ENCODE results near the gene PLIN5. TPM values are rescaled to one million over a fixed set of nuclear protein-coding genes. Genes with fewer than 3 reads are reported as not detected.

Gene PLIN5
- total and polyA plus RNA-seq, 5 experiments from 2014 or later = 0.28 to 2.6 (median 0.90) TPM

DNA sequence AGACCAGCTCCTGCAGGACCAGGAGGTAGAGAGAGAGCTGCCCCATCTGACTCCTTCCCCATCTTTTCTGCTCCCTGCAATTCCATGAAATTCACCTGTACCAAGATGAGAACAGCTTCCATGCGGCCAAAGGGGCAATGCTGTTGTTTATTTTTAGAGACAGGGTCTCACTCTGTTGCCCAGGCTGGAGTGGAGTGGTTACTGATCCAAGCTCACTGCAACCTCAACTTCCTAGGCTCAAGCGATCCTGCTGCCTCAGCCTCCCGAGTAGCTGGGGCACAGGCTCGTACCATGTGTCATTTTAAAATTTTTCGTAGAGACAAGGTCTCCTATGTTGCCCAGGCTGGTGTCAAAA, 13.2 kb downstream of the PLIN5 start:
- peak overlapping the region in 1 of 10 donors; percentile 79 for H3K27ac Mint-ChIP-seq
- peaks cover 0 to 2% (median 0%) of the 10 kb centered on the region in 4 donors for H3K4me1 Mint-ChIP-seq
- H3K4me3 Mint-ChIP-seq = no peak overlapping the region
- H3K27me3 Mint-ChIP-seq = peaks cover 0 to 19% (median 9%) of the 10 kb centered on the region in 5 donors
- DNase-seq (no peak), ATAC-seq (no peak)
- H3K9me3 Mint-ChIP-seq = no peaks in the 10 kb centered on the region
- no peaks in the 10 kb centered on the region for H3K36me3 Mint-ChIP-seq
- POLR2A ChIA-PET = no interaction called here

DNA sequence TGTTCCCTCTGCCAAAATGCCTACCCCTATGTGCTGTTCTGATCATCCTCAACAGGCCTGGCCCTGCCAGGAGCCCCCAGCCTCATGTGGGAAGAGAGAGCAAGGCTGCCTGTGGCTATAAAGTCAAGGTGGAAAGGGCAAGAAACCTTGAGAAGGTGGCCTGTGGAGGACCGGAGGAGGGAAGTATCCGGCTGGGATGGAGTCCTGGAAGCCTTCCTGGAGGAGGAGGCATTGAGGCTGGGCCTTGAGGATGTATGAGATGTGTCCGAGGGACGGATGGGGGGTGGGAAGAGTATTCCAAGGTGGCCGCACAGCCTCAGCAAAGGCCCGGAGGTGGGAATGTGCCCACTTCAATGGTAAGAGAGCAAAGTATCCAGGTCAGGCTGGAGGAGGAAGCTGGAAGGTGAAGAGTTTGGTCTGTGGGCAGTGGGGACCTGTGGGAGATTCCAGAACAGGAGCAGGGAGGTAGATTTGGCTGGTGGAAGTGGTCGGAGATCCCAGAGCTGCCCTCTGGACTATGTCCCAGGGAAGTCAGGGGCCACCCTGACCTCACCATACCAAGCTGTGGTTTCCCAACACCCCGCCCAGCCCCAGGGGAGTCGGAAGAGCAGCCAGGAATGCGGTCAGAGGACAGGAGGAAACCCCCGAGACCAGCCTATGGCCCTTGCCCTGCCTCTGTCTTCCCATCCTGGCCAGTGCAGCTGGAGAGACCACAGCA, 13.7 kb downstream of the PLIN5 start:
- H3K4me1 Mint-ChIP-seq = peaks cover 0 to 2% (median 0%) of the 10 kb centered on the region in 4 donors
- peaks cover 0 to 19% (median 9%) of the 10 kb centered on the region in 5 donors for H3K27me3 Mint-ChIP-seq
- peak overlapping the region in 4 of 10 donors; percentile 15 to 86 (median 47) for H3K27ac Mint-ChIP-seq
- POLR2A ChIA-PET = no interaction called here
- H3K36me3 Mint-ChIP-seq = no peaks in the 10 kb centered on the region
- DNase-seq = no peak
- H3K4me3 Mint-ChIP-seq = no peak overlapping the region
- no peaks in the 10 kb centered on the region for H3K9me3 Mint-ChIP-seq
- no peak for ATAC-seq

DNA sequence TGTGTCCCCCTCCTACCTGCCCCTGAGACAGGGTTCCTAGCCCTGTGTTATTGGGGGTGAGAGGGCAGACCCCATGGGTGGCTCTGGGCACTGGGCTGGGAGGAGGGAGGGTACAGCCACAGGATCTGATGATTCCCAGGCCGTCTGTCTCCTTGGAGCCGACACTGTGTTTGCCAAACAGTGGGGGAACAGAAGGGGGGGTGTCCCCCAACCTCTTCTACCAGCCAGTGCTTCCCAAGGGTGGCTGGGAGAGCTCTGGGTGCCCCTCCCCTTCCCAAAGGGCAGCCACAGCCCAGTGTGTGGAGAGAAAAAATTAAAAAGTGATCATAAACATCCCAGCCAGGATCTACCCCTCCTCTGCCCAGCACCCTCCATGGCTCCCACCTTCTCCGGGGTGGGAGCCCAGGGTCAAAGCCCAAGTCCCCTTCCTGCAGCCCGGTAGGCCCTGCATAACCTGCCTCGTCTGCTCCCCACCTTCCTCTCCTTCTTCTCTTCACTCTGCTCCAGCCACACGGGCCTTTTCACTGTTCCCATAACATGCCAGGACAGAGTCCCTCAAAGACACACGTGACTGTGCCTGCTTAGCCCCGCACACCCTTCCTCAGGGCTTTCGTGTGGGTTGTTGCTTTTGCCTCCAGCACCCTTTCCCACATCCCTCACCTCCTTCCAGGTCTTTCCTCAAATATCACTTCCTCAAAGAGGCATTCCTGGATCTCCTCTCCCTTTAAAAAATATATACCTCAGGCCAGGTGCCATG, 15.3 kb downstream of the PLIN5 start:
- no peaks in the 10 kb centered on the region for H3K9me3 Mint-ChIP-seq
- ATAC-seq = no peak
- peaks cover 0 to 2% (median 0%) of the 10 kb centered on the region in 4 donors for H3K4me1 Mint-ChIP-seq
- POLR2A ChIA-PET = no interaction called here
- H3K27ac Mint-ChIP-seq = no peak overlapping the region
- no peak overlapping the region for H3K4me3 Mint-ChIP-seq
- DNase-seq = no peak
- peaks cover 0 to 21% (median 9%) of the 10 kb centered on the region in 5 donors for H3K27me3 Mint-ChIP-seq
- no peaks in the 10 kb centered on the region for H3K36me3 Mint-ChIP-seq

DNA sequence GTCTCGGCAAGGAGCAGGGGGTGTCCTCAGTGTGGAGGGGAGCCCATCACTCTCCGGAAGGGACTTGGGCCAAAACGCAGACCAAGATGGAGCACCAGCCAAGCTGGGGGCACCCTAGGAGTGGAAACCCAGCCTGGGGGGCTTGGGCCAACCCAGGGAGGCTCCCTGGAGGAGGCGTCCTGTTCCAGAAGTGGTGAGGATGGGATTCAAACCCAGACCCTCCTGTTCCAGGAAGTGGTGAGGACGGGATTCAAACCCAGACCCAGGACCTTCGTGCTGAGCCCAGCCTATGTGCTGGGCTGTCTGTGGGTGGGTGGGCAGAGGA, 15.9 kb downstream of the PLIN5 start:
- DNase-seq = no peak
- peaks cover 0 to 21% (median 9%) of the 10 kb centered on the region in 5 donors for H3K27me3 Mint-ChIP-seq
- H3K9me3 Mint-ChIP-seq = no peaks in the 10 kb centered on the region
- H3K27ac Mint-ChIP-seq = peak overlapping the region in 1 of 10 donors; percentile 40
- H3K4me3 Mint-ChIP-seq = no peak overlapping the region
- no peak for ATAC-seq
- no peaks in the 10 kb centered on the region for H3K36me3 Mint-ChIP-seq
- POLR2A ChIA-PET = interaction anchor here (0.6 kb wide), 1 partner anchor 468 kb away, joined by 3 read pairs; no protein-coding TSS in a partner anchor
- peaks cover 0 to 2% (median 0%) of the 10 kb centered on the region in 4 donors for H3K4me1 Mint-ChIP-seq

DNA sequence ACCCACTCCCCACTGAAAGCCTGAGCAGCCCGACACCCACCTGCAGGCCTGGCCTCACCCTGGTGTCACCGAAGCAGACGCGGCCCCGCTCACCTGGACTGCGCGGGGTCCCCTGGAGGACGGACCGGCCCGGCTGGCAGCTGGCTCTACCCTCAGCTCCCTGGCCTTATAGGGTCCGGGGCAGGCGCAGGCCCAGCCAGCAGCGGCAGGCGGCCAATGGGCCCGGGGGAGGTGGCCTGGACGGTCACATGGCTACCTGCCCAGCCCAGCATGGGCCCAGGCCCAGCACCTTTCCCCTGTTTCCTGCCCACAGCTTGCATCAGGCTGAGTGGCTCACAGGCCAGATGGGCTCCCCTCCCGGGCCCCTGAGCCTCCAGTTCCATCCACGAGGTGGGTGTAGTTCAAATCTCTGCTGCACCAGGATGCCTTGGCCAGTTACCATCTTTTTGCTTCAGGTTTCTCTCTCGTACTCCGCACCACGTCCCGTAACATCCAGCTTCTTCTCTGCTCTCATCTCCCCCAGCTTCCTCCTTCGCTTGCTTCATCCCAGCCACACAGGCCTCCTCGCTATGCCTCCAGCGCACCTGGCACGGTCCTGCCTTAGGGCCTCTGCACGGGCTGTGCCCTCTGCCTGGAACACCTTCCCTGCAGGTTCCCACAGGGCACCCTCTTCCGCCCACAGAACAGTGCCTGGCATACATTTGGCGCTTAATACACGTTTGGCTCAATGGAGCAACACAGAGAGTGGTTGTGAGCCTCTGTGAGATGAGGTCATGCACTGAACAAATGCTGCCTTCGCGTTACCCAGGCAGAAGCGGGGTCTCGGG, 16.5 kb downstream of the PLIN5 start, which contains the start of gene PLIN4:
Gene PLIN4, minus strand, starts transcription at position 142 of the 827 bp plus-strand sequence. CDS start 214 bp downstream, outside the sequence.
- H3K4me3 Mint-ChIP-seq = no peak within 1 kb of the TSS
- ATAC-seq = no peak
- peak within 1 kb of the TSS in 1 of 10 donors; percentile 40 for H3K27ac Mint-ChIP-seq
- H3K9me3 Mint-ChIP-seq = no peaks in the 10 kb centered on the region
- H3K4me1 Mint-ChIP-seq = peaks cover 0 to 2% (median 0%) of the 10 kb centered on the region in 4 donors
- H3K27me3 Mint-ChIP-seq = peaks cover 0 to 21% (median 9%) of the 10 kb centered on the region in 5 donors
- POLR2A ChIA-PET = interaction anchor here (0.6 kb wide), 1 partner anchor 468 kb away, joined by 3 read pairs; no protein-coding TSS in a partner anchor
- H3K36me3 Mint-ChIP-seq = no peaks in the 10 kb centered on the region
- DNase-seq = no peak

DNA sequence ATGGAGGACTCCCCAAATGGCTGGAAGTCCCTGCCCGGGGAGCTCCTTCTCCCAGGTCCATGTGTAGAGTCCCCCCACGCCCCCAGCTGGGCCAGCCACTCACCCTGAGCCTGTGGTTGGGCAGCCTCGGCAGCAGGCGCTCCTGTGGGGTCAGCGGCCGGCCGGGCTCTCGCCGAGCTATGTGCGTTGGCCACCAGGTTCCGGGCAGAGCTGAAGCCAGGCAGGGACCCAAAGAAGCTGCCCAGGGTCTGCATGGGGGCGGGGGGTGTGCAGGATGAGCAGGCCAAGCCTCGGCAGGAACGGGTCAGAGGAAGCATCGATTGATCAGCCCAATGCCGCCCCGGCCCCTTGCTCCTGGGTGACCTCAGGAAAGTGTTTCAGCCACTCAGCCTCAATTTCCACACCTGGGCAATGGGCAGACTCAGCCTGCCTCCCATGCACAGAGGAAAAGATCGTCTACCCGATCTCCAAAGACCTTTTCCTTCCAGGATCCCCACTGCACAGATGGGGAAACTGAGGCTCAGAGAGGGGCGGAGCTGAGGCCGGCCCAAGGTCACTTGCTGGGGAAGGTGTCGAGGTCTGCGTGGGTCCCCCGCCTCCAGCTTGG, 17.5 kb downstream of the PLIN5 start:
- POLR2A ChIA-PET = interaction anchor here (1.0 kb wide), 1 partner anchor 14 kb away, joined by 3 read pairs; no protein-coding TSS in a partner anchor
- H3K4me3 Mint-ChIP-seq = no peak overlapping the region
- H3K9me3 Mint-ChIP-seq = no peaks in the 10 kb centered on the region
- peaks cover 0 to 2% (median 0%) of the 10 kb centered on the region in 4 donors for H3K4me1 Mint-ChIP-seq
- no peak for ATAC-seq
- H3K27ac Mint-ChIP-seq = no peak overlapping the region
- DNase-seq = no peak
- no peaks in the 10 kb centered on the region for H3K36me3 Mint-ChIP-seq
- peaks cover 0 to 21% (median 9%) of the 10 kb centered on the region in 5 donors for H3K27me3 Mint-ChIP-seq

DNA sequence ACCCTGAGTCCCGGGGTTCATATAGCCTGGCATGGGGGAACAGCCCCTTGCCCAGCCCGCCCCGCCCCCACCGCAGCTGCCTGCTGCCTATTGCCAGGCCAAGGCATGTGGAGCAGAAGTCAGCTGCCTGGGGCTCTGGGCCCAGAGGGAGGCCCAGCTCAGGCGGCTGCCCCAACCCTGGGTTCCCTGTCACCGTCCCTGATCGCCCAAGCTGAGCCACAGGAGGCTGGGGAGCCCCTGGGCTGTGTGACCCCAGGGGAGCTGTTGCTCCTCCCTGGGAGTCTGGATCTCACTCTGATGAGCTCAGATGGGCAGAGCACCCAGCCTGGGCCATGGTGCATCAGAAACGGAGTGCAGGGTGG, 18.1 kb downstream of the PLIN5 start:
- ATAC-seq (no peak), DNase-seq (no peak)
- no peaks in the 10 kb centered on the region for H3K9me3 Mint-ChIP-seq
- no peaks in the 10 kb centered on the region for H3K36me3 Mint-ChIP-seq
- POLR2A ChIA-PET = interaction anchor here (1.0 kb wide), 1 partner anchor 13 kb away, joined by 3 read pairs; no protein-coding TSS in a partner anchor
- H3K27ac Mint-ChIP-seq = no peak overlapping the region
- H3K4me3 Mint-ChIP-seq = no peak overlapping the region
- peaks cover 0 to 2% (median 0%) of the 10 kb centered on the region in 4 donors for H3K4me1 Mint-ChIP-seq
- H3K27me3 Mint-ChIP-seq = peaks cover 0 to 21% (median 9%) of the 10 kb centered on the region in 5 donors

DNA sequence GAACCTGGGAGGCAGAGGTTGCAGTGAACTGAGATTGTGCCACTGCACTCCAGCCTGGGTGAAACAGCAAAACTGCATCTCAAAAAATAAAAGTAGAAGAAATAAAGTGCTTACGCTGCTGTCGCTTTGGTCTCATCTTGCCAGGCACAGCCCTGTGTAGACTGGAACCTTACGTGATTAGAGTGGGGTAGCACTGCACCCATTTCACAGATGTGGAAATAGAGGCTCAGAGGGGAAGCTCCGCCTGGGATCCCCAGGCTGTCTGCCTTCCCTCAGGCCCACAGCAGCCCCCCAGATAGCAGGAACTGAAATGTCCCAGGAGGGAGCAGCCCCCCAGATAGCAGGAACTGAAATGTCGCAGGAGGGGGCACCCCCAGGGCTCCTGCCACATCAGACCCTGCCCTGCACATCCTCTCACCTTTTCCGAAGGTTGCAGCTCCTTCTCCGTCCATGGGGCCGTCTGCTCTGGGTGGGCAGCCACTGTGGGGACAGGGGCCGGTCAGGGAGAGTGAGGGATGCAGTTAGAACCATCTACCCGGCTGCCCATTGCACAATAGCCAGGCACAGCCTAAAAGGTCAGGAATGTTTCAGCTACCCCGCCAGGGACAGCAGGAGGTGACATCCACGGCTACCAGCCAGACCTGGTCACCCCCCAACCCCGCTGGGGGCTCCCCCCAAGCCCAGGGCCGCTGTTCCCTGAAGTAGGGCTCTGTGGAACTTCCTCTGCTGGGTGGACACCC, 18.7 kb downstream of the PLIN5 start:
- POLR2A ChIA-PET = interaction anchor here (1.0 kb wide), 1 partner anchor 13 kb away, joined by 3 read pairs; no protein-coding TSS in a partner anchor
- H3K4me1 Mint-ChIP-seq = peaks cover 0 to 2% (median 0%) of the 10 kb centered on the region in 4 donors
- H3K27ac Mint-ChIP-seq = peak overlapping the region in 1 of 10 donors; percentile 9
- H3K36me3 Mint-ChIP-seq = no peaks in the 10 kb centered on the region
- no peak overlapping the region for H3K4me3 Mint-ChIP-seq
- no peak for ATAC-seq
- no peak for DNase-seq
- H3K9me3 Mint-ChIP-seq = no peaks in the 10 kb centered on the region
- peaks cover 0 to 18% (median 9%) of the 10 kb centered on the region in 5 donors for H3K27me3 Mint-ChIP-seq

DNA sequence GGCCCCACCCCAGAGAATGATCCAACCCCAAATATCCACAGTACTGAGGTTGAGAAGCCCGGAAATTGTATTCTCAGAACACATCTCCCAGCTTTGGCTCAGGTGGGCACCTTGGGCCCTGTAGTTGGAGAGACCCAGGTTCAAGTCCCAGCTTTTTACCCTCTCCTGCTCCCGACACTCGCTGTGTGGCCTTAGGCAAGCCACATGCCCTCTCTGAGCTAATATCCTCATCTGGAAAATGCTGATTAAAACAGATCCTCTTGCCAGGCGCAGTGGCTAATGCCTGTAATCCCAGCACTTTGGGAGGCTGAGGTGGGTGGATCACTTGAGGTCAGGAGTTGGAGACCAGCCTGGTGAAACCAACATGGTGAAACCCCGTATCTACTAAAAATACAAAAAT, 19.3 kb downstream of the PLIN5 start:
- ATAC-seq (no peak), DNase-seq (no peak)
- POLR2A ChIA-PET = no interaction called here
- no peaks in the 10 kb centered on the region for H3K9me3 Mint-ChIP-seq
- H3K4me1 Mint-ChIP-seq = peaks cover 0 to 2% (median 0%) of the 10 kb centered on the region in 4 donors
- no peak overlapping the region for H3K27ac Mint-ChIP-seq
- H3K4me3 Mint-ChIP-seq = no peak overlapping the region
- peaks cover 0 to 14% (median 5%) of the 10 kb centered on the region in 5 donors for H3K27me3 Mint-ChIP-seq
- no peaks in the 10 kb centered on the region for H3K36me3 Mint-ChIP-seq

DNA sequence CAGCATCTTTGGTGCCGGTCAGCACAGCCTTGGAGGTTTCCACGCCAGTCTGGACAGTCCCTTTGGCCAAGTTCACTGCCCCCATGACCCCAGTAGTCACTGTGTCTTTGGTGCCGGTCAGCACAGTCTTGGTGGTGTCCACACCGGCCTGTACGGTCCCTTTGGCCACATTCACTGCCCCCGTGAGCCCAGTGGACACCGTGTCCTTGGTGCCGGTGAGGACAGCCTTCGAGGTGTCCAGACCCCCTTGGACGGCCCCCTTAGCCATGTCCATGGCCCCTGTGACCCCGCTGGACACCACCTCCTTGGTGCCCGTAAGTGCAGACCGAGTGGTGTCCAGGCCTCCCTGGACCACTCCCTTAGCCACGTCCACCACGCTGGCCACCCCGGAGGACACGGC, 21.8 kb downstream of the PLIN5 start:
- Mint-ChIP-seq H3K36me3 (no peaks in the 10 kb centered on the region), H3K27ac (no peak overlapping the region), H3K4me1 (no peaks in the 10 kb centered on the region), H3K4me3 (no peak overlapping the region), H3K9me3 (no peaks in the 10 kb centered on the region), H3K27me3 (peaks cover 0 to 3% (median 0%) of the 10 kb centered on the region in 5 donors)
- ATAC-seq = no peak
- no peak for DNase-seq
- POLR2A ChIA-PET = no interaction called here

DNA sequence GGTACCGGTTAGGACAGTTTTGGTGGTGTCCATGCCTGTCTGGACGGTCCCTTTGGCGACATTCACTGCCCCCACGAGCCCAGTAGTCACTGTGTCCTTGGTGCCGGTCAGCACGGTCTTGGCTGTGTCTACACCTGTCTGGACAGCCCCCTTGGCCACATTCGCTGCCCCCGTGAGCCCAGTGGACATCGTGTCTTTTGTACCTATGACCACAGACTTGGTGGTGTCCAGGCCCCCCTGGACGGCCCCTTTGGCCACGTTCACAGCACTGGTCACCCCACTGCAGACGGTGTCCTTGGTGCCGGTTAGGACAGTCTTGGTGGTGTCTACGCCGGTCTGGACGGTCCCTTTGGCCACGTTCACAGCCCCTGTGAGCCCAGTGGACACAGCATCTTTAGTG, 23.0 kb downstream of the PLIN5 start:
- Mint-ChIP-seq H3K27me3 (peaks cover 0 to 3% (median 0%) of the 10 kb centered on the region in 5 donors), H3K9me3 (no peaks in the 10 kb centered on the region), H3K36me3 (no peaks in the 10 kb centered on the region), H3K4me1 (no peaks in the 10 kb centered on the region), H3K27ac (no peak overlapping the region), H3K4me3 (no peak overlapping the region)
- DNase-seq = no peak
- POLR2A ChIA-PET = no interaction called here
- no peak for ATAC-seq

Data from naive thymus-derived CD8-positive, alpha-beta T cell (primary cell).